ENCODE results near the gene CHTOP. TPM values are rescaled to one million over a fixed set of nuclear protein-coding genes. Genes with fewer than 3 reads are reported as not detected.

The CHTOP gene
- total RNA-seq, 2 experiments from 2014 or later, result 70.9 to 107 TPM

GRCh38 chr1:153616144-153616916 lies 17.5 kb upstream of the CHTOP start, which contains the start of gene S100A14:
S100A14 (minus strand) TSS chr1:153616325; CDS start chr1:153615858, 467 bp downstream.
- Histone ChIP-seq H3K4me1 (ENCODE audit: insufficient read depth, low read length, poor library complexity, severe bottlenecking) (peaks cover 5% of the 10 kb centered on the region), H2AFZ (ENCODE audit: low read length) (no peak within 1 kb of the TSS), H3K4me2 (ENCODE audit: low read length) (no peak within 1 kb of the TSS), H3K36me3 (ENCODE audit: insufficient read depth, low read length) (peaks cover 5% of the 10 kb centered on the region; the same call in 1 of the 2 replicates), H4K20me1 (ENCODE audit: insufficient read depth, low read length) (no peaks in the 10 kb centered on the region), H3K4me3 (ENCODE audit: low read depth, low read length, poor library complexity, severe bottlenecking) (no peak within 1 kb of the TSS), H3K27ac (ENCODE audit: low read depth, low read length, poor library complexity, severe bottlenecking) (no peak within 1 kb of the TSS), H3K9me3 (ENCODE audit: low read length) (no peaks in the 10 kb centered on the region), H3K79me2 (ENCODE audit: insufficient read depth, low read depth, low read length) (no peaks in the 10 kb centered on the region), H3K9me2 (ENCODE audit: insufficient read depth, low read length) (no peaks in the 10 kb centered on the region)
- BruUV-seq (replicated peaks), result no TSS peak
- TF ChIP-seq EZH2phosphoT487 (IDR thresholded peaks at IDR 0.05; ENCODE audit: borderline replicate concordance, low read depth, low read length) (no peak), CTCF (conservative IDR thresholded peaks at IDR 0.05; ENCODE audit: low read length) (no peak)
- CTCF ChIA-PET (ENCODE audit: unreplicated experiment), result interaction anchor here (0.6 kb wide), 1 partner anchor 39 kb away, joined by 3 read pairs; no protein-coding TSS in a partner anchor
- no peak for DNase-seq (ENCODE audit: low spot score)
- POLR2A ChIA-PET, result no interaction called here
- intact Hi-C loops (cut with micrococcal nuclease; ENCODE audit: unreplicated experiment), result no loop called here

GRCh38 chr1:153616917-153617311 lies 17.0 kb upstream of the CHTOP start:
- no TSS peak for BruUV-seq (replicated peaks)
- Histone ChIP-seq H4K20me1 (ENCODE audit: insufficient read depth, low read length) (no peaks in the 10 kb centered on the region), H3K9me2 (ENCODE audit: insufficient read depth, low read length) (no peaks in the 10 kb centered on the region), H3K27ac (ENCODE audit: low read depth, low read length, poor library complexity, severe bottlenecking) (no peak overlapping the region), H2AFZ (ENCODE audit: low read length) (no peak overlapping the region), H3K9me3 (ENCODE audit: low read length) (no peaks in the 10 kb centered on the region), H3K36me3 (ENCODE audit: insufficient read depth, low read length) (peaks cover 5% of the 10 kb centered on the region; the same call in 1 of the 2 replicates), H3K4me3 (ENCODE audit: low read depth, low read length, poor library complexity, severe bottlenecking) (no peak overlapping the region), H3K4me1 (ENCODE audit: insufficient read depth, low read length, poor library complexity, severe bottlenecking) (peaks cover 5% of the 10 kb centered on the region), H3K79me2 (ENCODE audit: insufficient read depth, low read depth, low read length) (no peaks in the 10 kb centered on the region), H3K4me2 (ENCODE audit: low read length) (no peak overlapping the region)
- TF ChIP-seq EZH2phosphoT487 (IDR thresholded peaks at IDR 0.05; ENCODE audit: borderline replicate concordance, low read depth, low read length) (no peak), CTCF (conservative IDR thresholded peaks at IDR 0.05; ENCODE audit: low read length) (no peak)
- no peak for DNase-seq (ENCODE audit: low spot score)
- intact Hi-C loops (cut with micrococcal nuclease; ENCODE audit: unreplicated experiment), result loop anchor here (1.0 kb wide), 1 partner anchor 45 kb away; no protein-coding TSS in a partner anchor
- POLR2A ChIA-PET, result no interaction called here
- CTCF ChIA-PET (ENCODE audit: unreplicated experiment), result interaction anchor here (0.6 kb wide), 1 partner anchor 39 kb away, joined by 3 read pairs; no protein-coding TSS in a partner anchor

Measured in OCI-LY7 (cell line).